Type B pancreatic cell (in vitro differentiated cells): Measurements from ENCODE around the gene DNAJC5. TPM values are rescaled to one million over a fixed set of nuclear protein-coding genes. Genes with fewer than 3 reads are reported as not detected.

Experiments
- DNase-seq: peaks from one replicate; pipeline ENCODE4 v3.0.0; 2021; ENCODE audit warnings: mixed read lengths; ENCODE audit not compliant: unreplicated experiment; ENCODE audit errors: extremely low spot score
- H3K27ac Mint-ChIP-seq: 2 replicates; pipeline ENCODE4 v1.8.0; 2021; ENCODE audit warnings: mild to moderate bottlenecking, mixed read lengths
- H3K27me3 Mint-ChIP-seq: 2 replicates; pipeline ENCODE4 v1.8.0; 2021; ENCODE audit warnings: mixed read lengths
- H3K36me3 Mint-ChIP-seq: 2 replicates; pipeline ENCODE4 v1.8.0; 2021; ENCODE audit warnings: mixed read lengths
- H3K4me1 Mint-ChIP-seq: one replicate; pipeline ENCODE4 v1.8.0; 2021; ENCODE audit warnings: mixed read lengths; ENCODE audit not compliant: unreplicated experiment
- H3K4me3 Mint-ChIP-seq: 2 replicates; pipeline ENCODE4 v1.8.0; 2021; ENCODE audit warnings: mild to moderate bottlenecking, mixed read lengths
- H3K9me3 Mint-ChIP-seq: 2 replicates; pipeline ENCODE4 v1.8.0; 2021; ENCODE audit warnings: mixed read lengths
- long read RNA-seq: library from polyadenylated mRNA; unstranded; transcript quantifications from one replicate; pipeline ENCODE4 v2.0.0, GENCODE V29; 2020
- total RNA-seq: library from RNA; stranded (reverse); gene quantifications from 2 replicates; pipeline ENCODE4 v1.2.1, GENCODE V29; 2021; ENCODE audit warnings: low replicate concordance
- TF ChIP-seq, protein P1 (sequence below): fragments of 200-600 bp; sonication (generic); conservative IDR thresholded peaks from 2 replicates; pipeline ENCODE4 v1.5.0; 2021; ENCODE audit warnings: antibody characterized with exemption, mild to moderate bottlenecking

DNAJC5 gene, protein sequence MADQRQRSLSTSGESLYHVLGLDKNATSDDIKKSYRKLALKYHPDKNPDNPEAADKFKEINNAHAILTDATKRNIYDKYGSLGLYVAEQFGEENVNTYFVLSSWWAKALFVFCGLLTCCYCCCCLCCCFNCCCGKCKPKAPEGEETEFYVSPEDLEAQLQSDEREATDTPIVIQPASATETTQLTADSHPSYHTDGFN
- 44.1 and 51.9 TPM in 2 replicates for total RNA-seq
- long read RNA-seq, partial matches to known transcripts, result 22 of 31 reads
- long read RNA-seq, other reads (novel, unspliced or antisense), result 9 of 31 reads

DNA sequence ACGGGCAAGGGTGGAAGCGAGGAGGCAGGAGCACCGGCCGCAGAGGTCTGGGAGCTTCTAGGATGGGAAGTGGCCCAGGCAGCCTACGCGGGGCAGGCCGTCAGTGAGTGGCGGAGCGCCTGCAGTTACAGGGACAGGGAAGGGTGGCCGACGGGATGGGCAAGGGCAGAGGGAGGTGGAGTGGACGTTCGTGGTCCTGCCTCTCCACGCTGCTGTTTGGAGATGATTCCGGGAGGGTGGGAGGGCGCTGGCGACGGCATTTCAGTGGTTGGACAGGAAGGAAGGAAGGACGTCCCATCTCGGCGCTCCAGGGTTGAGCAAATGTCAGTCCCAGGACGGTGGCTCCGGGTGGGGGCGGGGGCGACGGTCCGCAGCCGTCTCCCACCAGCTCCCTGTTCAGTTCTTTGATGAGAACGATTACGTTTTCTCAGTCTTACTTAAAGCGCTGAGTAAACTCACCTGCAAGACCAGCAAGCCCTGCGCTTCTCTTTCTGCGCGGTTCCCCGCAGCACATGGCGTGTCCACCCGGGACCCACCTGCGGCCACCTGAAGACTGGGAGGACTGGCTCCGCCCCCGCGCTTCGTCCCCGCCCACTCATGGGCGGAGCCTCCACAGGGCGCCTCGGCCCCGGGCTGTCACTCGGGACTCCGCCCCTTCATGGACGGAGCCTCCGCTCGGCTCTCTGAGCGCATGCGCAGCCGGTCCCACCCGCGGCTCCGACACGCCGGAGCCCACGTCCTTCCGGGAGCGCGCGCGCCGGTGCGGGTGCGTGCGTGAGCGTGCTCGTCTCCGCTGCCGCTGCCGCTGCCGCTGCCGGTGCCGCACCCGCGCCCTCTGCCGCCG lies at the start of gene DNAJC5:
Gene DNAJC5, plus strand, starts transcription at position 769 of the 844 bp plus-strand sequence. CDS start 33,220 bp downstream, outside the sequence.
- Mint-ChIP-seq H3K4me3 (peak within 1 kb of the TSS; percentile 97), H3K27ac (peak within 1 kb of the TSS; percentile 95)
- TF ChIP-seq, protein P1, sequence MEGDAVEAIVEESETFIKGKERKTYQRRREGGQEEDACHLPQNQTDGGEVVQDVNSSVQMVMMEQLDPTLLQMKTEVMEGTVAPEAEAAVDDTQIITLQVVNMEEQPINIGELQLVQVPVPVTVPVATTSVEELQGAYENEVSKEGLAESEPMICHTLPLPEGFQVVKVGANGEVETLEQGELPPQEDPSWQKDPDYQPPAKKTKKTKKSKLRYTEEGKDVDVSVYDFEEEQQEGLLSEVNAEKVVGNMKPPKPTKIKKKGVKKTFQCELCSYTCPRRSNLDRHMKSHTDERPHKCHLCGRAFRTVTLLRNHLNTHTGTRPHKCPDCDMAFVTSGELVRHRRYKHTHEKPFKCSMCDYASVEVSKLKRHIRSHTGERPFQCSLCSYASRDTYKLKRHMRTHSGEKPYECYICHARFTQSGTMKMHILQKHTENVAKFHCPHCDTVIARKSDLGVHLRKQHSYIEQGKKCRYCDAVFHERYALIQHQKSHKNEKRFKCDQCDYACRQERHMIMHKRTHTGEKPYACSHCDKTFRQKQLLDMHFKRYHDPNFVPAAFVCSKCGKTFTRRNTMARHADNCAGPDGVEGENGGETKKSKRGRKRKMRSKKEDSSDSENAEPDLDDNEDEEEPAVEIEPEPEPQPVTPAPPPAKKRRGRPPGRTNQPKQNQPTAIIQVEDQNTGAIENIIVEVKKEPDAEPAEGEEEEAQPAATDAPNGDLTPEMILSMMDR, result no peak

DNA sequence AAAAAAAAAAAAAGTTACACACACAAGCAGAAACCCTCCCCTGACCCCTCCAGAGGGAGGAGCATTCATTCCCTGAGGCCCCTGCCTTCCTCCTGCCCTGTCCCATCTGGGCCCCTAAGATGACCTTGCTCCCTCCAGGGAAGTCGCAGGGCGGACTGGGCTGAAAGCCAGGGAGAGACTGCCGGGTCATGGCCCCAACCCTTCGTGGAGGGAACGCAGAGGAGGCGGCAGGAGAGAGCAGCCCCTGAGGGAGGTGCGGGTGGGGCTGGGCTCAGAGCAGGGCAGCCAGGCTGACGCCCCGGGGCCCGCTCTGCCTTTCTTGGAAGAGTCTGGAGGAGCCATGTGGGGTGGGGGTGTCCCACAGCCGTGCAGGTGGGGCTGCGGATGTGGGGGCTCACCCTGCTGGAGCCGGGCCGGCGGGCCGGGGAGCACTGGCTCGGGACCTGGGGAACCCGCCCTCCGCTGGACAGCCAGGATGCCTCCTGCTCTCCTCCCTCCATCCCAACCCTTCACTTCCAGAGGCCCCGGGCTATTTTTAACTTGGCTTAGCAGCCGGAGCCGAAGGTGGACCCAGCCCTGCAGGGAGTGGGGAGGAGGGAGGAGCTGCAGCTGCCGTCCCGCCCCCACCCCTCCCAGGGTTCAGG lies 48.7 kb upstream of the DNAJC5 start:
- TF ChIP-seq, protein P1, result no peak
- Mint-ChIP-seq H3K27ac (peak overlapping the region; percentile 46), H3K4me3 (peak overlapping the region; percentile 78)

More for the DNA sequence above, at the start of gene DNAJC5:
- Mint-ChIP-seq H3K4me1 (peaks cover 30% of the 10 kb centered on the region), H3K9me3 (no peaks in the 10 kb centered on the region), H3K36me3 (peaks cover 9% of the 10 kb centered on the region), H3K27me3 (no peaks in the 10 kb centered on the region)
- peak; percentile 98 for DNase-seq

DNA sequence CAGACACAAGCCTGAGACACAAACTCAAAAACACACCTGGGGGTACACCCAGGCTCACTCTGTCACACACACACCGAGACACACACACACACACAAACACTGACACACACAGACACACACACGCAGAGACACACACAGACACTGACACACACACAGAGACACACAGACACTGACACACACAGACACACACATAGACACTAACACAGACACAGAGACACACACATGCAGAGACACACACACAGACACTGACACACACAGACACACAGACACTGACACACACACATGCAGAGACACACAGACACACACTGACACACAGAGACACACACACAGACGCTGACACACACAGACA lies 48.1 kb upstream of the DNAJC5 start:
- DNase-seq, result no peak
- peaks cover 3% of the 10 kb centered on the region for H3K4me1 Mint-ChIP-seq
- no peaks in the 10 kb centered on the region for H3K9me3 Mint-ChIP-seq
- TF ChIP-seq, protein P1, result no peak
- H3K27ac Mint-ChIP-seq, result no peak overlapping the region
- H3K4me3 Mint-ChIP-seq, result no peak overlapping the region
- H3K27me3 Mint-ChIP-seq, result no peaks in the 10 kb centered on the region
- H3K36me3 Mint-ChIP-seq, result no peaks in the 10 kb centered on the region

More for the DNA sequence above, 48.7 kb upstream of the DNAJC5 start:
- no peak for DNase-seq
- Mint-ChIP-seq H3K27me3 (no peaks in the 10 kb centered on the region), H3K36me3 (no peaks in the 10 kb centered on the region), H3K4me1 (peaks cover 3% of the 10 kb centered on the region), H3K9me3 (no peaks in the 10 kb centered on the region)

DNA sequence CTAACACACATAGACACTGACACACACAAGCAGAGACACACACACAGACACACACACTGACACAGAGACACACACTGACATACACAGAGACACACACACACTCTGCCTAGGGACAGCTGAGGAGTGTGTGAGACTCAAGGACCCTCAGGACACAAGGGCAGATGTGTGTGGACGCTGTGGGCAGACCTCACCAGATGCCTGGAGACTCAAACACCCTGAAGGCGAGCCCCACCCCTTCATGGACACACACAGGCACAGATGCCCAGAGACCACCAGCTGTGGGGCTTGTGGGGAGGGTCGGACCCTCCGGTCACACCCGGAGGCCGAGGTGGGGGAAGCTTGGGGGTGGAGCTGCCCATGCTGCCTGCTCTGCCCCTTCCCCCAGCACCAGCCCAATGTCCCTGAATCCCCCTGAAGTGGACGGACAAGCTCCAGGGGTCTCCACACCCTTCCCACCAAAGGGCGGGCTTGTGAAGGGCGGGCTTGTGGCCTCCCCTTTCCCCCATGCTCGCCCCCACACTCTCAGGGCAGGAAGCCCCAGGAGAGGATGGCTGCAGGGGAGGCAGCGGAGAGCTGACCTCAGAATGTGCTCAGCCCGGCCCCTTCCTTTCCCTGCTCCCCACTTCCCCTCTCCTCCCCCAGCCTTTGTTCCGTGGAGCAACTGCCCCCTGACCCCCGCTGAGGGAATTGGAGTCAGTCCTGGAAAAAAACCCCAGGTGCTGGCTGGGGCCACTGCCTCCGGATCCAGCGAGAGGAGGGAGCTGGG lies 47.5 kb upstream of the DNAJC5 start:
- no peak for DNase-seq
- H3K4me3 Mint-ChIP-seq, result no peak overlapping the region
- H3K9me3 Mint-ChIP-seq, result no peaks in the 10 kb centered on the region

More for the DNA sequence above, 47.5 kb upstream of the DNAJC5 start:
- Mint-ChIP-seq H3K4me1 (peaks cover 3% of the 10 kb centered on the region), H3K27ac (no peak overlapping the region), H3K36me3 (no peaks in the 10 kb centered on the region), H3K27me3 (no peaks in the 10 kb centered on the region)
- TF ChIP-seq, protein P1, result no peak
